Right cardiac atrium (tissue), 5 donors: ENCODE measurements around the gene PDE9A. TPM values are rescaled to one million over a fixed set of nuclear protein-coding genes. Genes with fewer than 3 reads are reported as not detected.
A peak's percentile ranks its signal among the peaks of the same experiment; 100 is the strongest.
"Not testable (repeated sequence)": the region's sequence is repeated elsewhere in the genome, so short reads cannot be mapped to it uniquely, and the experiment has no call there.

Source experiments
- ATAC-seq, 2 donors: fragments of 200-7000 bp; cut with Tn5 transposase; one replicate each; pipeline versions ENCODE4 v1.8.0 to v1.9.1; 2020; ENCODE audit warnings: moderate library complexity in 2 of 2, mild to moderate bottlenecking in 1 of 2
- DNase-seq, 3 donors: peaks; one replicate each; pipeline ENCODE4 v3.0.0-alpha.2; 2020
- H3K27ac ChIP-seq: one replicate; pipeline ENCODE4 v1.5.1; 2013; ENCODE audit warnings: mild to moderate bottlenecking, low read length, control low read depth, moderate library complexity
- H3K27me3 ChIP-seq: one replicate; pipeline ENCODE4 v1.6.1; 2013; ENCODE audit not compliant: control insufficient read depth, insufficient read depth
- H3K4me1 ChIP-seq: one replicate; pipeline ENCODE4 v1.6.1; 2013; ENCODE audit warnings: low read length; ENCODE audit not compliant: control insufficient read depth, insufficient read depth
- H3K4me3 ChIP-seq: one replicate; pipeline ENCODE4 v1.5.1; 2013; ENCODE audit warnings: low read length, control low read depth
- H3K9me3 ChIP-seq: one replicate; pipeline ENCODE4 v1.6.1; 2013; ENCODE audit warnings: low read length; ENCODE audit not compliant: control insufficient read depth
- WGBS: extraction: QIAGEN DNeasy Blood & Tissue Kit; methylation state at CpG from one replicate; pipeline ENCODE4 v1.1.7; 2013; 5-methylcytosine and 5-hydroxymethylcytosine counted together
- intact Hi-C, 4 donors: fragments of 100-400 bp; cut with DNase I; formaldehyde crosslinking; loops; one replicate each; pipeline versions ENCODE4 v1.11.0 to v1.14.0; 2022 to 2023
- polyA plus RNA-seq: library from polyadenylated mRNA; stranded (reverse); fragments of 200-250 nt; gene quantifications from one replicate; pipeline ENCODE4 v1.2.3, GENCODE V29; 2013
- total RNA-seq, 4 donors: library from RNA; stranded (reverse); fragmentation: NEBNext Ultra II Directional; extraction: Animal tissue kit (Norgen Biotek cat#: 25700); gene quantifications; one replicate each; pipeline ENCODE4 v1.2.1, GENCODE V29; 2021
- donor health status: healthy with polysubstance abuse.
- donor health status: DM: no; HTN: yes; CAD: no.
- donor health status: DM: no; HTN: no; CAD: no.
- donor health status: DM: no; HTN: yes; CAD: no; lungs with severe emphysema.
- donor health status: DM: yes; HTN: yes; CAD: no.

PDE9A gene
- total and polyA plus RNA-seq, 5 donors: 1.5 to 4.1 (median 2.5) TPM

DNA sequence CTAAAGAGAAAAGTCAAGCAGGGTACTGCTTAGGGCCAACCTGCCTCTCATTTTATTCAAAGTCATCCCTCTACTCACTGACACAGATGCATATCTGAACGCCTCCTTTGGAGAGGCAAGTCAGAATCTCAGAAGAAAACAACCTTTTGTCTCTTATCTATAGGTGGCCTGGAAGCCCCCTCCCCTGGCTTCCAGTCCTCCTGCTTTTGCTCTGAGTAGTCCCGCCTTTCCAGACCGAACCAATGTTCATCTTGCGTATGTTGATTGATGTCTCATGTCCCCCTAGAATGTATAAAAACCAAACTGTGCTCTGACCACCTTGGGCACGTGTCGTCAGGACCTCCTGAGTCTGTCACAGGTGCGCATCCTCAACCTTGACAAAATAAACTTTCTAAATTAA is 144.1 kb downstream of the PDE9A start:
- intact Hi-C loops: no loop called here
- Histone ChIP-seq H3K4me3 (no peak overlapping the region), H3K4me1 (no peaks in the 10 kb centered on the region), H3K27ac (no peak overlapping the region), H3K9me3 (no peaks in the 10 kb centered on the region), H3K27me3 (no peaks in the 10 kb centered on the region)
- no peak for ATAC-seq
- WGBS: 81% methylated on average over 7 of the region's 7 CpGs
- no peak for DNase-seq

DNA sequence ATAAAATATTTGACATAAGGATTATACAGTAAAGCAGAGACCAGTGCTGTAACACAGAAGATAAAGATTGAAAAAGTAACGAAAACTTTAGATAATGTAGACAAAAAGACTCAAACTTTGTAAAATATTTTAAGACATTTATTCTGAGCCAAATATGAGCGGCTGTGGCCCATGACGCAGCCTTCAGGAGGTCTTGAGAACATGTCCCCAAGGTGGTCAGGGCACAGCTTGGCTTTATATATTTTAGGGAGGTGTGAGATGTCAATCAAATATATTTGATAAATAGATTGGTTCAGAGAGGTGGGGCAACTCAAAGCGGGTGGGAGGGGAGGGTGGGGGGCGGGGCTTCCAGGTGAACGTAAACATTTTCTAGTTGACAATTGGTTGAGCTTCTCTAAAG is 144.7 kb downstream of the PDE9A start:
- ATAC-seq: no peak
- intact Hi-C loops: no loop called here
- no peak for DNase-seq
- Histone ChIP-seq H3K27ac (no peak overlapping the region), H3K27me3 (no peaks in the 10 kb centered on the region), H3K9me3 (no peaks in the 10 kb centered on the region), H3K4me1 (no peaks in the 10 kb centered on the region), H3K4me3 (no peak overlapping the region)
- WGBS: 80% methylated on average over 6 of the region's 6 CpGs

DNA sequence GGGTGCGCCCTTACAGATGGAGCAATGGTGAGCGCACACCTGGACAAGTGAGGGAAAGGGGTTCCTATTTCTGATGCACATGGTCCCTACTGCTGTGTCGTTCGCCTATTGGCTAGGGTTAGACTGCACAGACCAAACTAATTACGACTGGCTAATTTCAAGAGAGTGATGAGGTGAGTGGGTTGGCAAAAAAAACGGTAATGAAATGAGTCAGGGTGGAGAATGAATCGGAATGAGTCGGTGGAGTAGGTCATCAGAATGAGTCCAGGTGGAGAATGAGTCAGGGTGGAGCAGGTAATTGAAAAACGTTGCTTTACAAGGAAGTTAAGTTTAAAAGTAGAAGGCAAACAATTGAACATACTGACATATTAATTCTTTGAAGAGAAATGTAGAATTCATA is 146.1 kb downstream of the PDE9A start:
- no peak overlapping the region for H3K4me3 ChIP-seq
- no peak overlapping the region for H3K27ac ChIP-seq
- H3K4me1 ChIP-seq: no peaks in the 10 kb centered on the region
- WGBS: 83% methylated on average over 9 of the region's 9 CpGs
- no peak for DNase-seq
- no peak for ATAC-seq
- H3K27me3 ChIP-seq: no peaks in the 10 kb centered on the region
- H3K9me3 ChIP-seq: no peaks in the 10 kb centered on the region
- intact Hi-C loops: no loop called here

DNA sequence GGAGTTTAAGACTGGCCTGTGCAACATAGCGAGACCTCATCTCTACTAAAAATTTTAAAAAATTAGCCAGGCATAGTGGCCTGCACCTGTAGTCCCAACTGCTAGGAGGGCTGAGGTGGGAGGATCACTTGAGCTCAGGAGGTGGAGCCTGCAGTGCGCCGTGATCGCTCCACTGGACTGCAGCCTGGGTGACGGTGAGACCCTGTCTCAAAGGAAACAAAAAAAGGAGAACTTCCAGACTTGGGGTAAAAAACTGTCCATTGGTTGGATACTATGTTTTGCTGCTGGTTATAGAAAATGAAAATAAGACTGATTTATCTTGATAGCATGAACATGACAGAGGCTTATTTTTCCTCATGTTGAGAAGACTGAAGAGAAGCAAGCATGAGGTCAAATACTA is 146.5 kb downstream of the PDE9A start:
- DNase-seq: no peak
- Histone ChIP-seq H3K4me1 (no peaks in the 10 kb centered on the region), H3K27ac (no peak overlapping the region), H3K27me3 (no peaks in the 10 kb centered on the region), H3K9me3 (no peaks in the 10 kb centered on the region), H3K4me3 (no peak overlapping the region)
- WGBS: 68% methylated on average over 5 of the region's 5 CpGs
- no peak for ATAC-seq
- intact Hi-C loops: no loop called here

DNA sequence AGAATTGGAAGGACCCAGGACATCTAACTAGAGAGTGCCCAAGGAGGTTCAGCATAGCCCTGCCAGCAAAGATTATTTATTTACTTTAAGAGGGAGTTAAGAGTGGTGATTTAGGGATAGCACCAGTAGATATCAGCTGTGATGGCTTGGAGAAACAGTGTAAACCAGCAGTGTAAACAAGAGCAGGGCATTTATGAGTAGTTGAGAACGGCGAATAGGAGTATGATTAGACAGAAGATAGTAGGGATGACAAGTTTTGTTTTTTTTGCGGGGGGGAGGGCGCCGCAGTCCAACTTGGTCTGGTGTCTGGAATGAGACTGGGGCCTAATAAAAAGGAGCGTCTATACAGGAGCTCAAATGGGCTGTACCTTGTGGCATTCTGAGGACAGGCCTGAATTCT is 148.2 kb downstream of the PDE9A start:
- H3K9me3 ChIP-seq, H3K4me1 ChIP-seq, H3K27ac ChIP-seq, DNase-seq, H3K4me3 ChIP-seq, H3K27me3 ChIP-seq, ATAC-seq, intact Hi-C loops: not testable (repeated sequence)
- WGBS: 87% methylated on average over 6 of the region's 6 CpGs

DNA sequence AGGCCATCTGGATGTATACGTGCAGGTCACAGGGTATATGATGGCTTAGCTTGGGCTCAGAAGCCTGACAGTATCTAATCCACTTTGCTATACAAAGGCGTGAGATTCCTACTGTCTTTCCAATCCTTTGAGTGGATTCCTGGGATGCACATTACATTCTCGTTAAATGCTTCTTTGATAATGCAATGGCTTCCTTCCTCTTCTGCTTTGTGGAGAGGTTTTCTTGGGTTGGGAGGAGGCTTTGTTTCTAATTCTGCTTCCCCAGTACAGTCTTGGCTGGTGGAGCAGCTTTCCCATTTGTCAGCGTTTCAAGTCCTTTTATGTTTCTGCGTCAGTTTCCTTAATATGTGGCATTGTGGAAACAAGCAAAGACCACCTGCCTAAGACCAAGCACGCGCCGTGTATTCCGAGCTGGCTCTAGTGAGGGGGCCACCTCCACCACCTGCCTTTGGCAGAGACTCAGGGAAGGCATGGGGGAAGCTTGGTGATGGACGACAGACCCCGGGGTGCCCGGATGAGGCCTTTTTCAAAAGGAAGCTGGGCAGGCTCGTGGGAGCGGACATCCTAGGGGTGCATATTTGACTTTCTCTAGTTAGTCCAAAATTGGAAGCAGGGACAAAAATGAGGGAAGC is 153.2 kb downstream of the PDE9A start:
- no peaks in the 10 kb centered on the region for H3K27me3 ChIP-seq
- DNase-seq: no peak
- H3K9me3 ChIP-seq: no peaks in the 10 kb centered on the region
- intact Hi-C loops: no loop called here
- 44% methylated on average over 14 of the region's 14 CpGs for WGBS
- no peaks in the 10 kb centered on the region for H3K4me1 ChIP-seq
- ATAC-seq: peak in 1 of 2 donors; percentile 29
- no peak overlapping the region for H3K4me3 ChIP-seq
- H3K27ac ChIP-seq: no peak overlapping the region

DNA sequence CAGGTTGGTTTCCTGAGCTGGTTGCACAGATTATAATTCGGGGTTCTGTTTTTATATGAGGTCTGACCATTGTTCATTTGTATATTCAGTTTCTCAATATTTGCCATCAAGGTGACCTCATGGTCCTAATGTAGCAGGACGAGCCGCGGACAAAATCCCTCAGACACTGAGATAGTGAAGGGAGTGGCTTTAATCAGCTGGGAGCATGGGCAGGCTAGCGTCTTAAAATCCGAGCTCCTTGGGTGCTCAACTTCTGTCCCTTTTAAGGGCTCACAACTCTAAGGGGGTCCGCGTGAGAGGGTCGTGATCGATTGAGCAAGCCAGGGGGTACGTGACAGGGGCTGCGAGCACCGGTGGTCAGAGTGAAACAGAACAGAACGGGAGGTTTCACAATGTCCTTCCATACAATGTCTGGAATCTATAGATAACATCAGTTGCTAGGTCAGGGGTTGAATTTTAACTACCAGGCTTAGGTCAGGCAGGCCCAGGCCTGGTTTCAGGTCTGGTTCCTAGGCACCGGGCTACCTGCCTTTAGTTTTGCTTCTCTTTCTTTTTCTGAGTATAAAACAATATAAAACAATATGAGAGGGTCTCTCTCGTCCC is 154.0 kb downstream of the PDE9A start:
- H3K4me1 ChIP-seq, H3K9me3 ChIP-seq, H3K27me3 ChIP-seq, H3K27ac ChIP-seq, DNase-seq, H3K4me3 ChIP-seq, intact Hi-C loops, ATAC-seq: not testable (repeated sequence)
- 72% methylated on average over 16 of the region's 16 CpGs for WGBS

DNA sequence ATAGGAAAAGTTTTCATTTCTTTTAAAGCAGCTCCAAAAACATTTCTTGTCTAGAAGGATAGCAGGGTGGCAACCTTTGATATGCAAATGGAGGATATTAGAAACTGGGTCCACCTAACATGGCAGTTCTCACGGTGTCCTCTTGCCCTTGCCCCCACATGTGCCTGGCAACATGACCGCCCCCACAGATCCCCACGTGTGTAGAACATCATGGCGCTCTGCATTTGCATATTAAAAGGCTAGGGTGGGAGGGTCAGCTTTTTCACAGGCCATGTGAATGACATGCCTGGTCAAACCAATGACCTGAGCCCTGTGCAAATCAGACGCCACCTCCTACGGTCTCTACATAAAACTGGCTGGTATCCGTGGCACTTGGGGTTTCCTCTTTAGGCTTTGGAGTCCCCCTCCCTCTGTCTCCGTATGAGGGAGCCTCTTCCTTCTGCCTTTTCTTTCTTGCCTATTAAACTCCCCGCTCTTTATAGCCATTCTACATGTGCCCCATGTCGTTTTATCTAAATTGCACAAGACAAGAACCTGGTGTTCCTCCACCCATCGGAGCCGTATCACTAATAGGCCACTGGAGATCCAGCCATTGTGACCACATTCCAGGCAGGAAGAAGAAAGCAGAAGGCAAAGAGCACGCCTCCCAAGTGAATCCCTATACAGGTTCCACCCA is 154.7 kb downstream of the PDE9A start:
- no peak for ATAC-seq

DNA sequence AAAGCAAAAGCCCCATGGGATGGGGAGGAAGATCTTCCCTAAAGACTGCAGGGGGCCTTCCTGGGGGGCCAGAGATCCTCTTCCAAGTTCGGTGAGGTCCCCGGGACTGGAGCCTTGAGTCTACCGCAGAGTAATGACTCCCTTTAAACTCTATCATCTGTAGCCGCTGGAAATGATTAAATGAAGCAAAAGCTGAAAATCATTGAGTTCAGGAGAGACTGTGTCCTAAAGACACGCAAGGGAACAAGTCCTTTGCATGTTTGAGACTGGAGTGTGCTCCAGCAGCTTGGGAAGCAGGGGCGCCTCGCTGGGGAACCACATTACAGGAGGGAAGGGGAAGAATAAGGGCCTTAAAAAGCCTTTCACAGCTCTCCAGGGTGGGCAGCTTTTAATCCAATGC is 155.8 kb downstream of the PDE9A start:
- Histone ChIP-seq H3K27ac (no peak overlapping the region), H3K4me3 (no peak overlapping the region), H3K9me3 (no peaks in the 10 kb centered on the region), H3K27me3 (no peaks in the 10 kb centered on the region), H3K4me1 (no peaks in the 10 kb centered on the region)
- intact Hi-C loops: no loop called here
- ATAC-seq (no peak), DNase-seq (no peak)
- WGBS: 82% methylated on average over 7 of the region's 7 CpGs

More for the DNA sequence above, 154.7 kb downstream of the PDE9A start:
- H3K9me3 ChIP-seq: no peaks in the 10 kb centered on the region
- intact Hi-C loops: no loop called here
- no peak overlapping the region for H3K27ac ChIP-seq
- 75% methylated on average over 13 of the region's 13 CpGs for WGBS
- H3K4me1 ChIP-seq: no peaks in the 10 kb centered on the region
- H3K4me3 ChIP-seq: no peak overlapping the region
- no peaks in the 10 kb centered on the region for H3K27me3 ChIP-seq
- DNase-seq: no peak

DNA sequence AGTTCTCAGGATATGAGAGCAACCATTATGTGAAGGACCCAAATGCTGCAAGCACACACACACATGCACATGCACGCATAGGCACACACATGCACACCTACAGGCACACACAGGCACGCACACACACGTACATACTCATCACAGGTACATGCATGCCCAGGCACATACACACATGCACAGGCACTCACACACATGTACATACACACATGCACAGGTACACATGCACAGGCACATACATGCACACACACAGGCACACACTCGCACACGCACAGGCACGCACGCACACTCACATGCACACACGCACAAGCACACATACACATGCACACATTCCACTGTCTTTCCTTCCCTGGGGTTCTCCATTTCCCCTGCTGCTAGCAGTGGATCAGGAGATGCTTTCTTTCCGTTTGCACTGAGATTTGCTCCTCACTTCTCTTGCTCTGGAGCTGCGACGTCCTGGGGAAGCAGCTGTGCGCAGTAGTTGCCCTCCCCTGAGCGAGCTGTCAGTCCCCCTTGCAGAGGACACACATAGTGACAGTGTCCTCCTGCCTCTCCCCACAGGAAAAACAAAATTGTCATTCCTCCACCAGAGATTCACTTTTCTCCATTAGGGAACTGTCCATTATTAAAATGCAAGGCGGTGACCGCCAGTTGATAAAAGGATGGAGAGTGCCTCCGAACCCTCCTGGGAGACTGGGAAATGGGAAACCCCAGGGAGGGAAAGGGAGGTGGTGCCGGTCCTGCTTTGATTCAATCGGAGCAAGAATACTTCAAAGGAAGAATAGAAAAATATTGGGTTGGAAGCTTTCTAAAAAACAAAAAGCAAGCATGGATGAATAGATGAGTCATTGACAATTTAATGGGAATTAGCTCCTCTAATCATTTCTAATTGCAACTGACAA is 156.4 kb downstream of the PDE9A start:
- H3K4me1 ChIP-seq: no peaks in the 10 kb centered on the region
- DNase-seq (no peak), ATAC-seq (no peak)
- intact Hi-C loops: loop anchor here in 1 of 4 donors (10.0 kb wide), 1 partner anchor 155 kb away; the partner anchor contains the start of gene PDE9A
- H3K4me3 ChIP-seq: no peak overlapping the region
- H3K27me3 ChIP-seq: no peaks in the 10 kb centered on the region
- H3K9me3 ChIP-seq: no peaks in the 10 kb centered on the region
- 69% methylated on average over 18 of the region's 18 CpGs for WGBS
- H3K27ac ChIP-seq: no peak overlapping the region

DNA sequence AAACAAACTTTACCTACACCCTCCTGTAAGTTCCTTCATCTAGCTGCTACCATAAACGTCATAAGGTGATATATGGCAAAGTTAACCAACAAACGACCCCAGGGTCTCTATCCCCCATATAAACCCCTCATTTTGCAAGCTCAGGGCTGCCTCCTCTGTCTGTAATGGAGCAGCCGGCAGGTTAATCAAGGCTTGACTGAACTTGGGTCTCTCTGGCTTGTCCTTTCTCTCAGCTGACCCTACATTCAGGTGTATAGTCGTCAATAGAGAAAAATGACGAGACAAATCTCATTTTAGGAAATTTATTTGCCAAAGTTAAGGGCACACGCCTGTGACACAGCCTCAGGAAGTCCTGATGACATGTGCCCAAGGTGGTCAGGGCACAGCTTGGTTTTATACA is 158.5 kb downstream of the PDE9A start:
- Histone ChIP-seq H3K4me1 (no peaks in the 10 kb centered on the region), H3K9me3 (no peaks in the 10 kb centered on the region), H3K27me3 (no peaks in the 10 kb centered on the region), H3K4me3 (no peak overlapping the region), H3K27ac (no peak overlapping the region)
- ATAC-seq: no peak
- intact Hi-C loops: loop anchor here in 1 of 4 donors (10.0 kb wide), 1 partner anchor 157 kb away; the partner anchor contains the start of gene PDE9A
- no peak for DNase-seq
- WGBS: 67% methylated on average over 6 of the region's 6 CpGs
